Left forelimb (tissue), 1 donor: ENCODE results near the gene ARHGAP44.
A peak's percentile ranks its signal among the peaks of the same experiment; 100 is the strongest.

Source experiments
- DNase-seq: peaks from one replicate; pipeline ENCODE4 v3.0.0-alpha.2; 2018; ENCODE audit warnings: low spot score

The ARHGAP44 gene

GRCh38 chr17:13024526-13025257, 235.4 kb downstream of the ARHGAP44 start:
- peak; percentile 78 for DNase-seq

- no peak for DNase-seq
Measured at GRCh38 chr17:13025258-13025627, 235.9 kb downstream of the ARHGAP44 start.

GRCh38 chr17:13025687-13026086, 236.4 kb downstream of the ARHGAP44 start:
- DNase-seq, result no peak

- DNase-seq, result no peak
Measured at GRCh38 chr17:13027246-13027645, 237.9 kb downstream of the ARHGAP44 start.

- no peak for DNase-seq
Measured at GRCh38 chr17:13029340-13029739, 240.0 kb downstream of the ARHGAP44 start.

GRCh38 chr17:13030056-13030455, 240.8 kb downstream of the ARHGAP44 start:
- DNase-seq, result no peak

GRCh38 chr17:13030459-13031300, 241.4 kb downstream of the ARHGAP44 start:
- no peak for DNase-seq

GRCh38 chr17:13031718-13032350, 242.5 kb downstream of the ARHGAP44 start:
- DNase-seq, result no peak

- DNase-seq, result no peak
Measured at GRCh38 chr17:13035420-13035819, 246.1 kb downstream of the ARHGAP44 start.

GRCh38 chr17:13036751-13037150, 247.5 kb downstream of the ARHGAP44 start:
- DNase-seq, result no peak

- no peak for DNase-seq
Measured at GRCh38 chr17:13038931-13039665, 249.8 kb downstream of the ARHGAP44 start.
